HepG2 (cell line): ENCODE measurements around the gene MNAT1. TPM values are rescaled to one million over a fixed set of nuclear protein-coding genes. Genes with fewer than 3 reads are reported as not detected.

Source experiments
- BATF2 ChIP-seq: sonication (generic); formaldehyde crosslinking; IDR thresholded peaks from 2 replicates; pipeline ENCODE4 v1.8.0; 2022; ENCODE audit warnings: mild to moderate bottlenecking, missing genetic modification reagents, moderate library complexity
- CERS6 ChIP-seq: sonication (generic); formaldehyde crosslinking; IDR thresholded peaks from 2 replicates; pipeline ENCODE4 v1.5.0; 2020; ENCODE audit warnings: missing genetic modification reagents
- DMTF1 ChIP-seq: sonication (generic); formaldehyde crosslinking; IDR thresholded peaks from 2 replicates; pipeline ENCODE4 v1.4.0; 2020; ENCODE audit warnings: mild to moderate bottlenecking, missing genetic modification reagents
- FOSL2 ChIP-seq: sonication (generic); formaldehyde crosslinking; IDR thresholded peaks from 2 replicates; pipeline ENCODE4 v1.4.0; 2020; ENCODE audit warnings: missing genetic modification reagents
- FOXA3 ChIP-seq: IDR thresholded peaks from 2 replicates; pipeline ENCODE4 v1.6.1; 2016; ENCODE audit warnings: missing genetic modification reagents, missing compliant biosample characterization
- GFI1 ChIP-seq: sonication (generic); formaldehyde crosslinking; IDR thresholded peaks from 2 replicates; pipeline ENCODE4 v1.5.0; 2020; ENCODE audit warnings: missing genetic modification reagents, mild to moderate bottlenecking, borderline replicate concordance
- KAT8 ChIP-seq: IDR thresholded peaks from 2 replicates; pipeline ENCODE4 v1.6.1; 2016; ENCODE audit warnings: missing genetic modification reagents, missing compliant biosample characterization
- MED13 ChIP-seq: sonication (generic); formaldehyde crosslinking; IDR thresholded peaks from 2 replicates; pipeline ENCODE4 v1.5.0; 2020; ENCODE audit warnings: missing genetic modification reagents
- MYPOP ChIP-seq: sonication (generic); formaldehyde crosslinking; IDR thresholded peaks from 2 replicates; pipeline ENCODE4 v1.8.1; 2023; ENCODE audit warnings: mild to moderate bottlenecking, moderate library complexity, missing genetic modification reagents
- SOX5 ChIP-seq: IDR thresholded peaks from 2 replicates; pipeline ENCODE4 v1.6.1; 2016; ENCODE audit warnings: borderline replicate concordance
- SRSF1 ChIP-seq: fragments of 200-400 bp; formaldehyde crosslinking; optimal IDR thresholded peaks from 2 replicates; pipeline ENCODE3; 2017; ENCODE audit warnings: mild to moderate bottlenecking, low read depth, low read length, moderate library complexity
- TERF1 ChIP-seq: sonication (generic); formaldehyde crosslinking; IDR thresholded peaks from 2 replicates; pipeline ENCODE4 v1.8.0; 2022; ENCODE audit warnings: mild to moderate bottlenecking, missing genetic modification reagents, moderate library complexity
- ZMYM3 ChIP-seq: sonication (generic); formaldehyde crosslinking; IDR thresholded peaks from 2 replicates; pipeline ENCODE4 v1.5.1; 2020; ENCODE audit warnings: mild to moderate bottlenecking, missing genetic modification reagents
- ZNF367 ChIP-seq: sonication (generic); formaldehyde crosslinking; IDR thresholded peaks from 2 replicates; pipeline ENCODE4 v1.4.0; 2020; ENCODE audit warnings: missing genetic modification reagents, borderline replicate concordance
- polyA plus RNA-seq, 8 experiments: library from polyadenylated mRNA; depleted of rRNA in 3 of 8; stranded (reverse) in 7 of 8; unstranded in 1 of 8; fragments of >200 nt; fragmentation: Illumina TruSeq in 4 of 8; extraction: Trizol in 4 of 8; gene quantifications; 2 replicates each; pipeline versions ENCODE4 v1.2.1 to v1.2.3, GENCODE V29; 2011 to 2016; ENCODE audit warnings: low read depth in 4 of 8, missing spikeins in 1 of 8, mixed read lengths in 1 of 8; ENCODE audit not compliant: insufficient read depth in 1 of 8
- total RNA-seq, 5 experiments: library from RNA; depleted of rRNA; stranded (reverse); fragments of >200 nt; fragmentation: Illumina TruSeq; extraction: Trizol; gene quantifications; 2 replicates each; pipeline ENCODE4 v1.2.3, GENCODE V29; 2016; ENCODE audit warnings: low read depth in 1 of 5
- TF ChIP-seq, protein P1 (sequence below): sonication (generic); formaldehyde crosslinking; IDR thresholded peaks from 2 replicates; pipeline ENCODE4 v1.4.0; 2020; ENCODE audit warnings: missing genetic modification reagents, borderline replicate concordance
- TF ChIP-seq, protein P2 (sequence below): sonication (generic); formaldehyde crosslinking; IDR thresholded peaks from 2 replicates; pipeline ENCODE4 v1.4.0; 2020; ENCODE audit warnings: mild to moderate bottlenecking, missing genetic modification reagents

Gene MNAT1
- total and polyA plus RNA-seq, 2 of the 13 experiments (the other 11 are each of a cell fraction or from before 2014, with no cell fraction given), result 49.2 to 94.8 TPM

GRCh38 chr14:60723116-60723906, 11.2 kb upstream of the MNAT1 start (continued):
- TF ChIP-seq, protein P1, sequence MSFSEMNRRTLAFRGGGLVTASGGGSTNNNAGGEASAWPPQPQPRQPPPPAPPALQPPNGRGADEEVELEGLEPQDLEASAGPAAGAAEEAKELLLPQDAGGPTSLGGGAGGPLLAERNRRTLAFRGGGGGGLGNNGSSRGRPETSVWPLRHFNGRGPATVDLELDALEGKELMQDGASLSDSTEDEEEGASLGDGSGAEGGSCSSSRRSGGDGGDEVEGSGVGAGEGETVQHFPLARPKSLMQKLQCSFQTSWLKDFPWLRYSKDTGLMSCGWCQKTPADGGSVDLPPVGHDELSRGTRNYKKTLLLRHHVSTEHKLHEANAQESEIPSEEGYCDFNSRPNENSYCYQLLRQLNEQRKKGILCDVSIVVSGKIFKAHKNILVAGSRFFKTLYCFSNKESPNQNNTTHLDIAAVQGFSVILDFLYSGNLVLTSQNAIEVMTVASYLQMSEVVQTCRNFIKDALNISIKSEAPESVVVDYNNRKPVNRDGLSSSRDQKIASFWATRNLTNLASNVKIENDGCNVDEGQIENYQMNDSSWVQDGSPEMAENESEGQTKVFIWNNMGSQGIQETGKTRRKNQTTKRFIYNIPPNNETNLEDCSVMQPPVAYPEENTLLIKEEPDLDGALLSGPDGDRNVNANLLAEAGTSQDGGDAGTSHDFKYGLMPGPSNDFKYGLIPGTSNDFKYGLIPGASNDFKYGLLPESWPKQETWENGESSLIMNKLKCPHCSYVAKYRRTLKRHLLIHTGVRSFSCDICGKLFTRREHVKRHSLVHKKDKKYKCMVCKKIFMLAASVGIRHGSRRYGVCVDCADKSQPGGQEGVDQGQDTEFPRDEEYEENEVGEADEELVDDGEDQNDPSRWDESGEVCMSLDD (CRISPR knock-in tag), result no peak
- no peak for TF ChIP-seq SRSF1
- no peak for TF ChIP-seq MED13
- TF ChIP-seq TERF1 (CRISPR knock-in tag), result no peak
- no peak for TF ChIP-seq DMTF1
- no peak for TF ChIP-seq CERS6
- TF ChIP-seq BATF2 (CRISPR knock-in tag), result no peak
- TF ChIP-seq ZNF367 (CRISPR knock-in tag), result no peak
- TF ChIP-seq MYPOP (CRISPR knock-in tag), result peak; percentile 28; the same call in 1 of the 2 replicates
- no peak for TF ChIP-seq ZMYM3 (CRISPR knock-in tag)
- TF ChIP-seq, protein P2, sequence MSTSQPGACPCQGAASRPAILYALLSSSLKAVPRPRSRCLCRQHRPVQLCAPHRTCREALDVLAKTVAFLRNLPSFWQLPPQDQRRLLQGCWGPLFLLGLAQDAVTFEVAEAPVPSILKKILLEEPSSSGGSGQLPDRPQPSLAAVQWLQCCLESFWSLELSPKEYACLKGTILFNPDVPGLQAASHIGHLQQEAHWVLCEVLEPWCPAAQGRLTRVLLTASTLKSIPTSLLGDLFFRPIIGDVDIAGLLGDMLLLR, result no peak
- no peak for TF ChIP-seq KAT8 (CRISPR knock-in tag)
- TF ChIP-seq SOX5, result no peak
- no peak for TF ChIP-seq GFI1 (CRISPR knock-in tag)
- no peak for TF ChIP-seq FOSL2 (CRISPR knock-in tag)
- no peak for TF ChIP-seq FOXA3 (CRISPR knock-in tag)
